ENCODE data around the gene PTMS. TPM values are rescaled to one million over a fixed set of nuclear protein-coding genes. Genes with fewer than 3 reads are reported as not detected.
A peak's percentile ranks its signal among the peaks of the same experiment; 100 is the strongest.

PTMS gene
- total RNA-seq, 1 experiment from 2014 or later: 370 TPM

DNA sequence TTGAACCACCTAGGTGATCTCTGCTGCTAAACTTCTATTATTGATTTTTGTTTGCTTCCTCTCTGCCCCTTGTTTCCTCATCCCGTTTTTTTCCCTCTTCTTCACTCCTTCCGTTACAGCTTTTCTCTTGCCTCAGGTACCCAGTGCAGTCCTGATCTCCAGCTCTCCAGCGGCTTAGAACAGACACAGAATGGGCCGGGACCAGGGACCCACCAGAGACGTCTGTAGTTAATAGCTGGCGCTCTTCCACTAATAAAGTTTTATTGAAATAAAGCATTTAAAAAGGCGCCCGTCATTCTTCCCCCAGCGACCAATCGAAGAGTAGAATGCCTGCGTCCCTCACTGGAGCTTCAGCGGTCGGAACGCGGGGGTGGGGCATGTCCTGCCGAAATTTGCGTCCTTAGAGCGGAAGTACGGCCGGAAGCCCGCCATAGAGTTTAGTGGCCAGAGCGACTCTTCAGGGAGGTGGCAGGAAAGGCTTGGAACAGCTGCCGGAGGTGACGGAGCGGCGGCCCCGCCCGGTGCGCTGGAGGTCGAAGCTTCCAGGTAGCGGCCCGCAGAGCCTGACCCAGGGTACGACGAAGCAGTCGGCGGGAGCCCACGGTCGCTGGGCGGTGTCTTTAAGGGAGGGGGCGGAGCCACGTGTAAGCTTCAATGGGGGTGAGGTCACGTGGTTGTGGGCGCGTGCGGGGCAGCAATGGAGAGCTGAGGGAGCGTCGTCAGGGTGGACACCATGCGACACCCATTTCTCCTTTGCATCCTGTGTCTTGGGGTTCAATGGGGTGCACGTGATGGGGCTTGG, 42.4 kb upstream of the PTMS start, which contains the start of gene COPS7A (continued):
- TF ChIP-seq, protein P1, sequence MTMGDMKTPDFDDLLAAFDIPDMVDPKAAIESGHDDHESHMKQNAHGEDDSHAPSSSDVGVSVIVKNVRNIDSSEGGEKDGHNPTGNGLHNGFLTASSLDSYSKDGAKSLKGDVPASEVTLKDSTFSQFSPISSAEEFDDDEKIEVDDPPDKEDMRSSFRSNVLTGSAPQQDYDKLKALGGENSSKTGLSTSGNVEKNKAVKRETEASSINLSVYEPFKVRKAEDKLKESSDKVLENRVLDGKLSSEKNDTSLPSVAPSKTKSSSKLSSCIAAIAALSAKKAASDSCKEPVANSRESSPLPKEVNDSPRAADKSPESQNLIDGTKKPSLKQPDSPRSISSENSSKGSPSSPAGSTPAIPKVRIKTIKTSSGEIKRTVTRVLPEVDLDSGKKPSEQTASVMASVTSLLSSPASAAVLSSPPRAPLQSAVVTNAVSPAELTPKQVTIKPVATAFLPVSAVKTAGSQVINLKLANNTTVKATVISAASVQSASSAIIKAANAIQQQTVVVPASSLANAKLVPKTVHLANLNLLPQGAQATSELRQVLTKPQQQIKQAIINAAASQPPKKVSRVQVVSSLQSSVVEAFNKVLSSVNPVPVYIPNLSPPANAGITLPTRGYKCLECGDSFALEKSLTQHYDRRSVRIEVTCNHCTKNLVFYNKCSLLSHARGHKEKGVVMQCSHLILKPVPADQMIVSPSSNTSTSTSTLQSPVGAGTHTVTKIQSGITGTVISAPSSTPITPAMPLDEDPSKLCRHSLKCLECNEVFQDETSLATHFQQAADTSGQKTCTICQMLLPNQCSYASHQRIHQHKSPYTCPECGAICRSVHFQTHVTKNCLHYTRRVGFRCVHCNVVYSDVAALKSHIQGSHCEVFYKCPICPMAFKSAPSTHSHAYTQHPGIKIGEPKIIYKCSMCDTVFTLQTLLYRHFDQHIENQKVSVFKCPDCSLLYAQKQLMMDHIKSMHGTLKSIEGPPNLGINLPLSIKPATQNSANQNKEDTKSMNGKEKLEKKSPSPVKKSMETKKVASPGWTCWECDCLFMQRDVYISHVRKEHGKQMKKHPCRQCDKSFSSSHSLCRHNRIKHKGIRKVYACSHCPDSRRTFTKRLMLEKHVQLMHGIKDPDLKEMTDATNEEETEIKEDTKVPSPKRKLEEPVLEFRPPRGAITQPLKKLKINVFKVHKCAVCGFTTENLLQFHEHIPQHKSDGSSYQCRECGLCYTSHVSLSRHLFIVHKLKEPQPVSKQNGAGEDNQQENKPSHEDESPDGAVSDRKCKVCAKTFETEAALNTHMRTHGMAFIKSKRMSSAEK (CRISPR knock-in tag; IDR thresholded peaks at IDR 0.05; ENCODE audit: borderline replicate concordance): no peak
- peak; percentile 89; the same call in 1 of the 2 replicates for TF ChIP-seq ZNF232 (CRISPR knock-in tag; IDR thresholded peaks at IDR 0.05)
- TF ChIP-seq, protein P2, sequence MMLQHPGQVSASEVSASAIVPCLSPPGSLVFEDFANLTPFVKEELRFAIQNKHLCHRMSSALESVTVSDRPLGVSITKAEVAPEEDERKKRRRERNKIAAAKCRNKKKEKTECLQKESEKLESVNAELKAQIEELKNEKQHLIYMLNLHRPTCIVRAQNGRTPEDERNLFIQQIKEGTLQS (CRISPR knock-in tag; conservative IDR thresholded peaks at IDR 0.05): peak; percentile 93
- peak; percentile 94 for TF ChIP-seq ATF1 (CRISPR knock-in tag; IDR thresholded peaks at IDR 0.05)
- no peak for TF ChIP-seq FOXJ3 (CRISPR knock-in tag; IDR thresholded peaks at IDR 0.05; ENCODE audit: borderline replicate concordance)
- TF ChIP-seq, protein P3, sequence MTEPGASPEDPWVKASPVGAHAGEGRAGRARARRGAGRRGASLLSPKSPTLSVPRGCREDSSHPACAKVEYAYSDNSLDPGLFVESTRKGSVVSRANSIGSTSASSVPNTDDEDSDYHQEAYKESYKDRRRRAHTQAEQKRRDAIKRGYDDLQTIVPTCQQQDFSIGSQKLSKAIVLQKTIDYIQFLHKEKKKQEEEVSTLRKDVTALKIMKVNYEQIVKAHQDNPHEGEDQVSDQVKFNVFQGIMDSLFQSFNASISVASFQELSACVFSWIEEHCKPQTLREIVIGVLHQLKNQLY (CRISPR knock-in tag; IDR thresholded peaks at IDR 0.05): 0 out of 2 replicates have a peak, but pooled peaks have one; percentile 80
- TF ChIP-seq, protein P4, sequence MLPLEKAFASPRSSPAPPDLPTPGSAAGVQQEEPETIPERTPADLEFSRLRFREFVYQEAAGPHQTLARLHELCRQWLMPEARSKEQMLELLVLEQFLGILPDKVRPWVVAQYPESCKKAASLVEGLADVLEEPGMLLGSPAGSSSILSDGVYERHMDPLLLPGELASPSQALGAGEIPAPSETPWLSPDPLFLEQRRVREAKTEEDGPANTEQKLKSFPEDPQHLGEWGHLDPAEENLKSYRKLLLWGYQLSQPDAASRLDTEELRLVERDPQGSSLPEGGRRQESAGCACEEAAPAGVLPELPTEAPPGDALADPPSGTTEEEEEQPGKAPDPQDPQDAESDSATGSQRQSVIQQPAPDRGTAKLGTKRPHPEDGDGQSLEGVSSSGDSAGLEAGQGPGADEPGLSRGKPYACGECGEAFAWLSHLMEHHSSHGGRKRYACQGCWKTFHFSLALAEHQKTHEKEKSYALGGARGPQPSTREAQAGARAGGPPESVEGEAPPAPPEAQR (CRISPR knock-in tag; IDR thresholded peaks at IDR 0.05): no peak
- 0 out of 2 replicates have a peak, but pooled peaks have one; percentile 40 for TF ChIP-seq ZNF263 (CRISPR knock-in tag; IDR thresholded peaks at IDR 0.05; ENCODE audit: low read depth)
- TF ChIP-seq ZNF219 (CRISPR knock-in tag; IDR thresholded peaks at IDR 0.05; ENCODE audit: borderline replicate concordance): 0 out of 2 replicates have a peak, but pooled peaks have one; percentile 73
- TF ChIP-seq, protein P5, sequence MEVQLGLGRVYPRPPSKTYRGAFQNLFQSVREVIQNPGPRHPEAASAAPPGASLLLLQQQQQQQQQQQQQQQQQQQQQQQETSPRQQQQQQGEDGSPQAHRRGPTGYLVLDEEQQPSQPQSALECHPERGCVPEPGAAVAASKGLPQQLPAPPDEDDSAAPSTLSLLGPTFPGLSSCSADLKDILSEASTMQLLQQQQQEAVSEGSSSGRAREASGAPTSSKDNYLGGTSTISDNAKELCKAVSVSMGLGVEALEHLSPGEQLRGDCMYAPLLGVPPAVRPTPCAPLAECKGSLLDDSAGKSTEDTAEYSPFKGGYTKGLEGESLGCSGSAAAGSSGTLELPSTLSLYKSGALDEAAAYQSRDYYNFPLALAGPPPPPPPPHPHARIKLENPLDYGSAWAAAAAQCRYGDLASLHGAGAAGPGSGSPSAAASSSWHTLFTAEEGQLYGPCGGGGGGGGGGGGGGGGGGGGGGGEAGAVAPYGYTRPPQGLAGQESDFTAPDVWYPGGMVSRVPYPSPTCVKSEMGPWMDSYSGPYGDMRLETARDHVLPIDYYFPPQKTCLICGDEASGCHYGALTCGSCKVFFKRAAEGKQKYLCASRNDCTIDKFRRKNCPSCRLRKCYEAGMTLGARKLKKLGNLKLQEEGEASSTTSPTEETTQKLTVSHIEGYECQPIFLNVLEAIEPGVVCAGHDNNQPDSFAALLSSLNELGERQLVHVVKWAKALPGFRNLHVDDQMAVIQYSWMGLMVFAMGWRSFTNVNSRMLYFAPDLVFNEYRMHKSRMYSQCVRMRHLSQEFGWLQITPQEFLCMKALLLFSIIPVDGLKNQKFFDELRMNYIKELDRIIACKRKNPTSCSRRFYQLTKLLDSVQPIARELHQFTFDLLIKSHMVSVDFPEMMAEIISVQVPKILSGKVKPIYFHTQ (CRISPR knock-in tag; IDR thresholded peaks at IDR 0.05): no peak
- TF ChIP-seq ESRRA (CRISPR knock-in tag; IDR thresholded peaks at IDR 0.05; ENCODE audit: borderline replicate concordance): peak; percentile 80; the same call in 1 of the 2 replicates
- TF ChIP-seq NR2C2 (CRISPR knock-in tag; IDR thresholded peaks at IDR 0.05): peak; percentile 55
- TF ChIP-seq ZNF416 (CRISPR knock-in tag; IDR thresholded peaks at IDR 0.05): no peak
- no peak for TF ChIP-seq KAT7 (CRISPR knock-in tag; IDR thresholded peaks at IDR 0.05; ENCODE audit: borderline replicate concordance)
- TF ChIP-seq TEAD4 (CRISPR knock-in tag; IDR thresholded peaks at IDR 0.05): peak; percentile 79; the same call in 1 of the 2 replicates
- TF ChIP-seq ZNF317 (CRISPR knock-in tag; IDR thresholded peaks at IDR 0.05; ENCODE audit: borderline replicate concordance, low read depth): peak; percentile 76
- TF ChIP-seq CBFB (CRISPR knock-in tag; IDR thresholded peaks at IDR 0.05; ENCODE audit: low read depth): 0 out of 2 replicates have a peak, but pooled peaks have one; percentile 59
- TF ChIP-seq FOXP1 (CRISPR knock-in tag; IDR thresholded peaks at IDR 0.05; ENCODE audit: borderline replicate concordance): peak; percentile 99
- TF ChIP-seq, protein P6, sequence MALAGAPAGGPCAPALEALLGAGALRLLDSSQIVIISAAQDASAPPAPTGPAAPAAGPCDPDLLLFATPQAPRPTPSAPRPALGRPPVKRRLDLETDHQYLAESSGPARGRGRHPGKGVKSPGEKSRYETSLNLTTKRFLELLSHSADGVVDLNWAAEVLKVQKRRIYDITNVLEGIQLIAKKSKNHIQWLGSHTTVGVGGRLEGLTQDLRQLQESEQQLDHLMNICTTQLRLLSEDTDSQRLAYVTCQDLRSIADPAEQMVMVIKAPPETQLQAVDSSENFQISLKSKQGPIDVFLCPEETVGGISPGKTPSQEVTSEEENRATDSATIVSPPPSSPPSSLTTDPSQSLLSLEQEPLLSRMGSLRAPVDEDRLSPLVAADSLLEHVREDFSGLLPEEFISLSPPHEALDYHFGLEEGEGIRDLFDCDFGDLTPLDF (CRISPR knock-in tag; IDR thresholded peaks at IDR 0.05): peak; percentile 95
- TF ChIP-seq, protein P7, sequence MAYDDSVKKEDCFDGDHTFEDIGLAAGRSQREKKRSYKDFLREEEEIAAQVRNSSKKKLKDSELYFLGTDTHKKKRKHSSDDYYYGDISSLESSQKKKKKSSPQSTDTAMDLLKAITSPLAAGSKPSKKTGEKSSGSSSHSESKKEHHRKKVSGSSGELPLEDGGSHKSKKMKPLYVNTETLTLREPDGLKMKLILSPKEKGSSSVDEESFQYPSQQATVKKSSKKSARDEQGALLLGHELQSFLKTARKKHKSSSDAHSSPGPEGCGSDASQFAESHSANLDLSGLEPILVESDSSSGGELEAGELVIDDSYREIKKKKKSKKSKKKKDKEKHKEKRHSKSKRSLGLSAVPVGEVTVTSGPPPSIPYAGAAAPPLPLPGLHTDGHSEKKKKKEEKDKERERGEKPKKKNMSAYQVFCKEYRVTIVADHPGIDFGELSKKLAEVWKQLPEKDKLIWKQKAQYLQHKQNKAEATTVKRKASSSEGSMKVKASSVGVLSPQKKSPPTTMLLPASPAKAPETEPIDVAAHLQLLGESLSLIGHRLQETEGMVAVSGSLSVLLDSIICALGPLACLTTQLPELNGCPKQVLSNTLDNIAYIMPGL (CRISPR knock-in tag; IDR thresholded peaks at IDR 0.05): peak; percentile 78; the same call in 1 of the 2 replicates
- peak; percentile 96 for TF ChIP-seq TEAD1 (CRISPR knock-in tag; IDR thresholded peaks at IDR 0.05)
- TF ChIP-seq, protein P8, sequence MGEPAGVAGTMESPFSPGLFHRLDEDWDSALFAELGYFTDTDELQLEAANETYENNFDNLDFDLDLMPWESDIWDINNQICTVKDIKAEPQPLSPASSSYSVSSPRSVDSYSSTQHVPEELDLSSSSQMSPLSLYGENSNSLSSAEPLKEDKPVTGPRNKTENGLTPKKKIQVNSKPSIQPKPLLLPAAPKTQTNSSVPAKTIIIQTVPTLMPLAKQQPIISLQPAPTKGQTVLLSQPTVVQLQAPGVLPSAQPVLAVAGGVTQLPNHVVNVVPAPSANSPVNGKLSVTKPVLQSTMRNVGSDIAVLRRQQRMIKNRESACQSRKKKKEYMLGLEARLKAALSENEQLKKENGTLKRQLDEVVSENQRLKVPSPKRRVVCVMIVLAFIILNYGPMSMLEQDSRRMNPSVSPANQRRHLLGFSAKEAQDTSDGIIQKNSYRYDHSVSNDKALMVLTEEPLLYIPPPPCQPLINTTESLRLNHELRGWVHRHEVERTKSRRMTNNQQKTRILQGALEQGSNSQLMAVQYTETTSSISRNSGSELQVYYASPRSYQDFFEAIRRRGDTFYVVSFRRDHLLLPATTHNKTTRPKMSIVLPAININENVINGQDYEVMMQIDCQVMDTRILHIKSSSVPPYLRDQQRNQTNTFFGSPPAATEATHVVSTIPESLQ (CRISPR knock-in tag; IDR thresholded peaks at IDR 0.05): peak; percentile 71; the same call in 1 of the 2 replicates

Measured in WTC11 (cell line).